GM23248 (cell line): Measurements from ENCODE around the gene ROR1. TPM values are rescaled to one million over a fixed set of nuclear protein-coding genes. Genes with fewer than 3 reads are reported as not detected.

Experiments used
- DNase-seq: peaks from one replicate; pipeline ENCODE4 v3.0.0-alpha.2; 2015
- H2AFZ ChIP-seq: fragments of 200-600 bp; sonication (generic); 2 replicates; pipeline ENCODE4 v1.6.1; 2016; ENCODE audit warnings: antibody characterized with exemption
- H3F3A ChIP-seq: fragments of 200-600 bp; sonication (generic); 2 replicates; pipeline ENCODE4 v1.6.1; 2016; ENCODE audit warnings: mild to moderate bottlenecking, antibody characterized with exemption, mixed run types; ENCODE audit not compliant: insufficient read depth
- H3K27ac ChIP-seq: fragments of 200-600 bp; sonication (generic); 2 replicates; pipeline ENCODE4 v1.5.1; 2016; ENCODE audit warnings: mild to moderate bottlenecking
- H3K27me3 ChIP-seq: fragments of 200-600 bp; sonication (generic); replicated peaks from 2 replicates; pipeline ENCODE4 v1.6.1; 2016; ENCODE audit warnings: mild to moderate bottlenecking; ENCODE audit not compliant: insufficient read depth
- H3K36me3 ChIP-seq: fragments of 200-600 bp; sonication (generic); 2 replicates; pipeline ENCODE4 v1.6.1; 2016; ENCODE audit warnings: low read depth, mild to moderate bottlenecking
- H3K4me1 ChIP-seq: fragments of 200-600 bp; sonication (generic); 2 replicates; pipeline ENCODE4 v1.6.1; 2016; ENCODE audit warnings: mild to moderate bottlenecking; ENCODE audit not compliant: insufficient read depth
- H3K4me2 ChIP-seq: fragments of 200-600 bp; sonication (generic); one replicate; pipeline ENCODE4 v1.6.1; 2016; ENCODE audit warnings: mild to moderate bottlenecking; ENCODE audit not compliant: unreplicated experiment
- H3K4me3 ChIP-seq: fragments of 200-600 bp; sonication (generic); 2 replicates; pipeline ENCODE4 v1.5.1; 2016; ENCODE audit warnings: mild to moderate bottlenecking
- H3K79me2 ChIP-seq: fragments of 200-600 bp; sonication (generic); 2 replicates; pipeline ENCODE4 v1.6.1; 2016; ENCODE audit warnings: mild to moderate bottlenecking; ENCODE audit not compliant: insufficient read depth
- H3K9ac ChIP-seq: fragments of 200-600 bp; sonication (generic); 2 replicates; pipeline ENCODE4 v1.6.1; 2016; ENCODE audit warnings: mild to moderate bottlenecking
- H3K9me2 ChIP-seq: fragments of 200-600 bp; sonication (generic); 2 replicates; pipeline ENCODE4 v1.6.1; 2016; ENCODE audit warnings: mixed run types, mild to moderate bottlenecking, moderate library complexity; ENCODE audit not compliant: insufficient read depth
- H3K9me3 ChIP-seq: fragments of 200-600 bp; sonication (generic); one replicate; pipeline ENCODE4 v1.6.1; 2017; ENCODE audit warnings: low read depth
- H4K20me1 ChIP-seq: fragments of 200-600 bp; sonication (generic); 2 replicates; pipeline ENCODE4 v1.6.0; 2016; ENCODE audit not compliant: insufficient read depth
- EZH2 ChIP-seq: fragments of 200-600 bp; sonication (generic); IDR thresholded peaks from 2 replicates; pipeline ENCODE4 v1.6.1; 2018; ENCODE audit warnings: antibody characterized with exemption, mild to moderate bottlenecking; ENCODE audit not compliant: insufficient read depth, poor library complexity, severe bottlenecking
- EZH2phosphoT487 ChIP-seq: fragments of 200-600 bp; sonication (generic); IDR thresholded peaks from 2 replicates; pipeline ENCODE4 v1.6.1; 2018; ENCODE audit warnings: antibody characterized with exemption, moderate library complexity, mild to moderate bottlenecking, low read depth; ENCODE audit not compliant: insufficient read depth
- WGBS, 2 experiments: methylation state at CpG; one replicate each; pipeline ENCODE4 v1.1.6; 2015 to 2017; ENCODE audit warnings: low lambda C conversion rate in 2 of 2, low coverage in 1 of 2; ENCODE audit errors: missing lambda C conversion rate in 2 of 2; 5-methylcytosine and 5-hydroxymethylcytosine counted together
- in situ Hi-C: fragments of 300-500 bp; cut with MboI; formaldehyde crosslinking; loops from 2 replicates; pipeline ENCODE4 v1.15.0; 2020
- polyA plus RNA-seq: library from polyadenylated mRNA; unstranded; fragments of >200 nt; fragmentation: Nextera tagmentation; extraction: Ambion mirVana; gene quantifications from 2 replicates; pipeline ENCODE4 v1.2.1, GENCODE V29; 2016
- total RNA-seq: library from RNA; depleted of rRNA; stranded (reverse); fragments of >200 nt; shearing (Covaris generic); gene quantifications from 2 replicates; pipeline ENCODE4 v1.2.3, GENCODE V29; 2014

ROR1 gene
- total and polyA plus RNA-seq, 2 experiments from 2014 or later = 12.0 to 13.3 TPM

DNA sequence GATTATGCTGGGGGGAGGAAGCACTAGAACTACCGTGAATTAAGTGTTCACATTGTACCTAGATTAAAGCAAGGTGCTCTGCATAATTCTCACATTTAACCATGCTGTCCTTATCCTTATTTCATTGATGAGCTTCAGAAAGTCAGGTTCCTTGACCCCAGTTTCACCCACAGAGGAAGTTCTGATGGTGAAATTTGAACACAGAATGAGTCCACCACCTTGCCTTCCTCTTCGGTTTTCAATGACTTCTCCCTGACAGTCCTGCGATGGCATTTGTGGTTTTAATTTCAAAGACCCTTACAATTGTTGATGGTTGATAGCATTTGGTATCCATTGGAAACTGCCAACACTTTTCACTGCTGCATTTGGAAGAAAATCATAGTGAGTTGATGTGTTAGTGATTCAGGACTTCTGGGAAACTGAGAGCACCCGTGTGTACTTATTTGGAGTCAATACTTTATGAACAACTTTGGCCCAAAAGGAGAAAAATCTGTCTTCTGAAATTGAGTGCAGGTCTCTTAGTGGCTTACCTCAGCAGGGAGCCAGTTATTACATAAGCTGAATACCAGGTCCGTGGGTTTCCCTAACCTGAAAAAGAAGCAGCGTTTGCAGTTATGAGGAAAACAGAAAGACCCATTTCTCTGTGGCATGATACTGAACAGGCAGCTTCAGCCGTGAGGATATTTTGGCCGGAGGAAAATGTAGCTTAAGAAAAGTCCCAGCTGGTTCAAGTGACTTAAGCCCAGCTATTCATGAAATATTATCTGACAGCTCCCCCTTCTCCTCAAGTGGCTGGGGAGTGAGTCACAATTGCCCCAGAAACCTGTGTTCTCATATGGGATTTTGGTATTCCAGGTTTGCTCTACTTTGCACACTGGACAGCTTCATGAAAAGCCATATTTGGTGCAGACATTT, 47.5 kb downstream of the ROR1 start:
- H3F3A ChIP-seq = peaks cover 16% of the 10 kb centered on the region
- no peaks in the 10 kb centered on the region; the same call in 1 of the 2 replicates for H4K20me1 ChIP-seq
- in situ Hi-C loops = no loop called here
- H3K9ac ChIP-seq = no peak overlapping the region
- no peaks in the 10 kb centered on the region for H3K27me3 ChIP-seq
- peaks cover 28% of the 10 kb centered on the region for H3K4me1 ChIP-seq
- H3K27ac ChIP-seq = no peak overlapping the region
- H3K4me3 ChIP-seq = no peak overlapping the region
- peak; percentile 53 for DNase-seq
- peak overlapping the region; percentile 17 for H3K4me2 ChIP-seq
- H3K9me3 ChIP-seq = no peaks in the 10 kb centered on the region
- no peak overlapping the region for H2AFZ ChIP-seq
- no peaks in the 10 kb centered on the region for H3K9me2 ChIP-seq
- WGBS, 2 experiments = 34 to 38% methylated on average over 8 of the region's 8 CpGs
- peaks cover 48% of the 10 kb centered on the region for H3K79me2 ChIP-seq
- no peaks in the 10 kb centered on the region; the same call in 1 of the 2 replicates for H3K36me3 ChIP-seq
- TF ChIP-seq EZH2 (no peak), EZH2phosphoT487 (no peak)

GRCh38 chr1:63822540-63822939, 48.7 kb downstream of the ROR1 start:
- no peak overlapping the region for H2AFZ ChIP-seq
- in situ Hi-C loops = no loop called here
- H3K4me3 ChIP-seq = no peak overlapping the region
- H3K4me1 ChIP-seq = peaks cover 37% of the 10 kb centered on the region
- H3F3A ChIP-seq = peaks cover 28% of the 10 kb centered on the region
- no peaks in the 10 kb centered on the region for H3K27me3 ChIP-seq
- peaks cover 37% of the 10 kb centered on the region for H3K79me2 ChIP-seq
- H3K9me2 ChIP-seq = no peaks in the 10 kb centered on the region
- DNase-seq = no peak
- no peaks in the 10 kb centered on the region for H3K9me3 ChIP-seq
- H3K27ac ChIP-seq = no peak overlapping the region
- no peak for TF ChIP-seq EZH2
- no peak for TF ChIP-seq EZH2phosphoT487
- no peaks in the 10 kb centered on the region; the same call in 1 of the 2 replicates for H3K36me3 ChIP-seq
- no peak overlapping the region for H3K4me2 ChIP-seq
- no peaks in the 10 kb centered on the region; the same call in 1 of the 2 replicates for H4K20me1 ChIP-seq
- no peak overlapping the region for H3K9ac ChIP-seq

GRCh38 chr1:63824451-63824850, 50.6 kb downstream of the ROR1 start:
- Histone ChIP-seq H2AFZ (no peak overlapping the region), H3K4me1 (peaks cover 45% of the 10 kb centered on the region), H3K4me2 (no peak overlapping the region), H4K20me1 (no peaks in the 10 kb centered on the region; the same call in 1 of the 2 replicates), H3K9me2 (no peaks in the 10 kb centered on the region), H3K27ac (no peak overlapping the region), H3F3A (peaks cover 41% of the 10 kb centered on the region), H3K27me3 (no peaks in the 10 kb centered on the region), H3K9ac (no peak overlapping the region), H3K4me3 (no peak overlapping the region), H3K79me2 (peaks cover 29% of the 10 kb centered on the region; the same call in 1 of the 2 replicates), H3K36me3 (no peaks in the 10 kb centered on the region; the same call in 1 of the 2 replicates), H3K9me3 (no peaks in the 10 kb centered on the region)
- WGBS, 2 experiments = 7 to 24% methylated on average over 1 of the region's 1 CpG
- TF ChIP-seq EZH2phosphoT487 = no peak
- in situ Hi-C loops = no loop called here
- peak; percentile 27 for DNase-seq

GRCh38 chr1:63825111-63825510, 51.3 kb downstream of the ROR1 start:
- no peak overlapping the region for H3K9ac ChIP-seq
- 97 to 100% methylated on average over 1 of the region's 1 CpG for WGBS, 2 experiments
- TF ChIP-seq EZH2phosphoT487 = no peak
- TF ChIP-seq EZH2 = no peak
- no peak overlapping the region for H3K4me2 ChIP-seq
- H3K9me2 ChIP-seq = no peaks in the 10 kb centered on the region
- H3K79me2 ChIP-seq = peaks cover 24% of the 10 kb centered on the region; the same call in 1 of the 2 replicates
- H2AFZ ChIP-seq = no peak overlapping the region
- no peaks in the 10 kb centered on the region for H3K9me3 ChIP-seq
- no peak overlapping the region for H3K4me3 ChIP-seq
- H3K27me3 ChIP-seq = no peaks in the 10 kb centered on the region
- in situ Hi-C loops = no loop called here
- H3K27ac ChIP-seq = no peak overlapping the region
- no peak for DNase-seq
- H3F3A ChIP-seq = peaks cover 41% of the 10 kb centered on the region
- H4K20me1 ChIP-seq = no peaks in the 10 kb centered on the region; the same call in 1 of the 2 replicates
- peaks cover 52% of the 10 kb centered on the region for H3K4me1 ChIP-seq
- H3K36me3 ChIP-seq = no peaks in the 10 kb centered on the region; the same call in 1 of the 2 replicates
